Cortex of kidney (tissue), 1 donor: Measurements from ENCODE around the gene IL17F.
A peak's percentile ranks its signal among the peaks of the same experiment; 100 is the strongest.

Source experiments
- DNase-seq: peaks from one replicate; lab custom pipeline; 2025; lab: John Stamatoyannopoulos, UW

IL17F gene

GRCh38 chr6:52244400-52244799 is at the start of gene IL17F:
Gene IL17F, minus strand, starts transcription at chr6:52244500. Its CDS starts 71 bp downstream, at chr6:52244429.
- DNase-seq = no peak

GRCh38 chr6:52293067-52293466 is 48.8 kb upstream of the IL17F start:
- no peak for DNase-seq

- no peak for DNase-seq
Measured at GRCh38 chr6:52288841-52289240, 44.5 kb upstream of the IL17F start.

- DNase-seq = no peak
Measured at GRCh38 chr6:52288216-52288615, 43.9 kb upstream of the IL17F start.

- DNase-seq = no peak
Measured at GRCh38 chr6:52286798-52287432, 42.6 kb upstream of the IL17F start.

GRCh38 chr6:52285177-52286068 is 41.1 kb upstream of the IL17F start:
- no peak for DNase-seq

DNA sequence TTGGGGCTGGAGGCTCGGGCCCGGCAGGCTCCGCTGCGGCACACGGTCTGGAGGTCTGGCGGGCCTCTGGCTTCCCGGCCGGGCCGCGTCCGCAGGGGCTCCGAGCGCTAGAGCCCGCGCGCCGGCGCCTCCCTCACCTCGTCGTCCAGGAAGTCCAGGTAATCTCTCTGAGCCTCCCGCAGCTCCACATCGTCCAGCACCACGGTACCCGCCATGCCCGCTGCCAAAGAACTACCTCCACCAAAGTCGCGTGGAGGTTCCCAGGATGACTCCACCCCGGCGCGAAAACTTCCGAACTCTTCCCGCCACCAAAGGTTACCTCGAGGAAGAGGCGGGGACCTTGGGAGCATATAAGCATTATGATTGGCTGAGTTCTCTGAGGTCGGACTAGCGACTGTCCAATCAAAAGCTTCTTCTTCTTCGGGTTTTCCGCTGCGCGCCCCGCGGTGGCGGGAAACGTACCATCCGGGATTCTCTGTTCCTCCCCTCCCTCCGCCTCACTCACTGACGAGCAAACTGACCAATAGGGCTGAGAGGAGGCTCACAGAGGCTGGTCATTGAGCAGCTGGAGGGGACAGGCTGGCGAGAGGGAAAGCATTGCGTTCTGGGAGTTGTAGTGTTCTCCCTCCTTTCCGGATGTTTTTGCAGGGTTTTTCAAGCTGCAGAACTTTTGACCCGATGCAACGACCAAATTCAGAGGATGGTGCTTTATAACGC is 40.3 kb upstream of the IL17F start, which contains the start of gene MCM3:
Gene MCM3 (minus strand): TSS at position 283 of the 717 bp plus-strand sequence. CDS start 68 bp downstream, at position 215.
- peak; percentile 55 for DNase-seq

- DNase-seq = no peak
Measured at GRCh38 chr6:52284131-52284459, 39.8 kb upstream of the IL17F start.

DNA sequence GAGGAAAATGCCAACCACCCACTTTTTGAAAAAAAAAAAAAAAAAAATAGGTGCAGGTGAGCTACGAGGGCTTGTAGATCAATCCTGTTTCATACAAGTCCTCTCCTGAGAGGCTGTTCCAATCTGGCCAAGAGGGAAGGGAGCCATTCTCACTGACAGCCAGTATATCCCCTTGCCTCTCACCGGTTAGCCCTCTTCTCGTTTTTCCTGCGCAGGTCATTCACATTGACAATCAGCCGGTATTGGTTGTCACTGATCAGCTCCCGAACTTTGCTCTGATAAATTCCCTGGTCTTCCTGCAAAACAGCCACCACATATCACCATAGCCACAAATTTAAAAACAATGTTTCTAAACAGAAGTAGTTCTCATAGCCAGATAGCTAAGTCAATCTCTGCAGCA is 38.8 kb upstream of the IL17F start:
- DNase-seq = no peak

- no peak for DNase-seq
Measured at GRCh38 chr6:52276130-52276529, 31.8 kb upstream of the IL17F start.

DNA sequence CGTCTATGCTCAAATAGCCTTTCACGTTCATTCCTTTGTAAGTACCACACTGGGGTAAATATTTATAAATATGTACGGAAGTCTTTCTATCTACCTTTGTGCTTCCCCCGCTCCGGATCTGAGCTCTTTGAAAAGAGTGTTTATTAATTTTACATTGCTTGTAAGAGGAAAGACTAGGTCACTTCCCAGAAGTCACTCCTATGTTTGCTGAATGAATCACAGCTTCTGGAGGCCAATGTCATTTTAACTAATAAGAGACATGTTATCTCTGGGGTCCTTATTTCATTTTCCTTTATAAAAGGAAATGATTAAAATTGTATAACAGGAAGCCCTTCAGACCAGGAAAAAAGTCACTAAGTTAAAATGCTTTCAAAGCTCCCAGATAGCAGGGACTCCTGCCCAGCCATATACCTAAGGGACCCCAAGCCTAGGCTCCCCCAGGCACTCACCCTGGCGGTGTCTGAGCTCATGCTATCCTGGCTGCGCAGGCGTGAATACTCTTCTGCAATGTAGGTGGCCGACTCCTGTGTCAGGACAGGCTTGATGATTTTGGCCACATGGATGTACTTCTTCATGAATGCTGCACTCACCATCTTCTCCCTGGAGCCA is 27.7 kb upstream of the IL17F start:
- DNase-seq = no peak

GRCh38 chr6:52263709-52264540 is 19.6 kb upstream of the IL17F start:
- DNase-seq = no peak

DNA sequence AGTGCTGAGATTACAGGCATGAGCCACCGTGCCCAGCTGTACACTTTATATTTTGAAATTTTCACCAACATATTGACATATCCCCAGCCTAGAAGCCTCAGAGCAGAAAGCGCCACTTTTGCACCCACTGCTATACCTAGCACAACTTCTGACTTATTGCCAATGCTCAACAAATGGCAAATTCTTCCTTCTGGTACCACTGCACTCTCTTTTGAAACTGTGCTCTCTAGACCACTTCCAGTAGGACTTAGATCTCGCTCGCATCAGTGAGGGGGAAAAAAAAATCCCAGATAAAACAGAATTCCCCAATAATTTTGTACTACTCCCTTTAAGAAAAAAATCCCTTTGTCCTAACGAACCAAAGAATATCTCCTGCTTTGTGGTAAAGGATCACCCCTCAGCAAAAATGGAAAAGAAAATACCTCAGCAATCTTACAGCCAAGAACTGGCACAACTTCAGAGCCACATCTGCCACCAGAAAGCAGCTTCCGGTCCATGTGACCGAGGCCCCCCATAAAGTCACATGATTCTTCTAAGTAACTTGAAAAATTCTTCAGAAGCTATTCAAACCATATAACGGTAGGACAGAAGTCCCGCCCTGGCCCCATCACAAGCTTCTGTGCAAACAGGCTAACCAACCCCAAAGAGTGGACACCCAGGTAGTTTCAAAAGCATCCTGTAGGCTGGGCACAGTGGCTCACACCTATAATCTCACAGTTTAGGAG is 18.5 kb upstream of the IL17F start:
- DNase-seq = no peak

DNA sequence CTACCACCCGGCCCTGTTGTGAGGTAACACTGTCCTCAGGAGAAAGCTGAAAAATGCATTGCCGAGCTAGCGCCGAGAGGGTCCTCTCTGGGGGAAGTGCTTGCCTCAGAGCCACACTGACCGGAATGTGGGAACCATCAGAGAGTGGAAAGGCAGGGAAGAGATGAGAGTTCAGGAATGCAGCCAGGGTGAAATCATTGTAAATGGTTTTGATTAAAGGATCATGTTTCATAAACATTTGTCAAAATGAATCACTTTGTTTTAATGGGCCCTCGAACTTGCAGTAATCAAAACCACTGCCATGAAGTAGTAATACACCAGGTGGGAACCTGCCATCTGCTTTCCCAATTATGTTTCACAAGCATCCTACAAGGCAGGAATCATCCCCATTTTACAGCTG is 16.9 kb upstream of the IL17F start:
- DNase-seq = no peak

DNA sequence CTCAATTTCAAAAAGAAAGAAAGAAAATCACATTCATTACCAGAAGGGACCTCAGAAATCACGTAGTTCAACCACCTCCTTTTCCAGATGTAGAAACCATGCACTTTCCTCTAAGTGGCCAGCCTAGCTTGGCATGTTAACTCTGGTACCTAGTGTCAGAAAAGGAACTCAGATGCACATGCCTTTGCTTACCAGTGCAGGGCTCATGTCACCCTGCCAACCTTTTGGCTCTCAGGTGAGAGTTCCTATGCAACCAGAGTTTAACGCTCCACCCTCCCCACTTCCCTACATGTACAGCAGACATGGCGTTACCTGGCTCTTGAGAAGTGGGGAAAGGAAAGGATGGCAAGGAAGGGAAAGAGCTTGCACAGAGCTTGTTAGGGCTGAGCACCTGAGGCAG is 16.3 kb upstream of the IL17F start:
- DNase-seq = no peak

GRCh38 chr6:52255434-52255833 is 11.1 kb upstream of the IL17F start:
- no peak for DNase-seq

DNA sequence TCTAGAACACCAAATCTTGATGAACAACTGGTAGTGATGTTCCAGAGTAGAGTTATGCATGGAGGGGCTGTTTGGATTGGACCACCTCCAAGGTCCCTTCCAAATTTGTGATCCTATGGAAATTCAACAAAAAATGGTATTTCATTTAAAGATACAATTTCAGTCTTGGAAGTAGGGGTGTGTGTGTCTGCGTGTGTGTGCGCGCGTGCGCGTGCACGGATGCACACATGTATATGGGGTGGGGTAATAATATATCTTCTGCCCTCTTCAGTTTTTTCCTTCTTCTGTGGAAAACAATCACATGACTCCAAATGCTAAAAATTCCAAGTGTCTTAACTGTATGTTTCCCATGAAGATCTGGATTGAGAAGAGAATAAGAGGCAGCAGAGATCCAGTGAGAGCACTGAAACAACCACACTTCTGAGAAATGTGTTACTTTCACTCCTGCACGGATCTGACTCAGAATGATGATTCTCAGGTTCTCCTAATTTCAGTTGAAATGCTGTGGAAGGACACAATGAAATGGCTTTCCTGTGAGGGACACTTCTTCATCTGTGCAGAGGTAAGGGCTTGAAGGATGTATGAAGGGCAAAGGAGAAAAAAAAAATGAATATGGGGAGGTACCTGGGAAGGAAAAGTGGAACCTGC is 10.6 kb upstream of the IL17F start:
- no peak for DNase-seq

- DNase-seq = no peak
Measured at GRCh38 chr6:52253494-52253893, 9.2 kb upstream of the IL17F start.

DNA sequence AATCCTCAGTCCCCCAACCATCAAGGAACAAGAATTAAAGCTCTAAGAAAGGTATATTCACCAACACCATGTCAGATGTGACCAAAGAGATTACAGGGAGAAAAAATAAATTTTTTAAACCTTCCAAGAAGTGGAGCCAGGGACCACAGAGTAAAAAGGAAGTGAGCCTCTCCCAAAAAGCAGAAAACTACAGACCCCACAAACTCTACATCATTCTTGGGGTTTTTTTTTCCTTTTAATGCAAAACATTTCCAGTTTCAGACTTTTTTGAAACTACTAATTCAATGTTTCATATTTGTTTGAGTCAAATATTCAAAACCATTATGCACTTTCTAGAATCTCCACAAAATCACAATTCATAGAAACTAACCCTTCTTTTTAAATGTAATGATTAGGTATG is 6.8 kb upstream of the IL17F start:
- no peak for DNase-seq

DNA sequence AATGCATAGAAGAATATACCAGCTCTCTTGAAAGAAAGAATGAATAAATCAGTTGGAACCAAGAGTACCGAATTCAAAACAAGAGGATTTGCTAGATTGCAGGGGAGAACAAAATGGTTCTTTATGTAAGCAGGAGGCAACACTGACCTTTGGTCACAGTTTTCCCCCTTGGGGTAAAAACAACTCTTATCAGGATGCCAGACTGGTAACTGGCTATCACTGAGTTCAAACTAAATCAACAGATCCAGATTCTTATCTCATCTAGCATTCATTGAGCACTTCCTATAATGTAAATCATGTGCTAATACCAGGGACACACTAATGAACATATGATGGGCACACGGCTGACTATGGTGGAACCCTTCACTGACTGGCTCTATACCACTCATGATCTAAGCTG is 4.8 kb upstream of the IL17F start:
- no peak for DNase-seq
